ENCODE measurements around the gene ZNF549. TPM values are rescaled to one million over a fixed set of nuclear protein-coding genes. Genes with fewer than 3 reads are reported as not detected.

The ZNF549 gene
- total and polyA plus RNA-seq, 2 of the 13 experiments (the other 11 are each of a cell fraction or from before 2014, with no cell fraction given), result 2.8 to 6.4 TPM

DNA sequence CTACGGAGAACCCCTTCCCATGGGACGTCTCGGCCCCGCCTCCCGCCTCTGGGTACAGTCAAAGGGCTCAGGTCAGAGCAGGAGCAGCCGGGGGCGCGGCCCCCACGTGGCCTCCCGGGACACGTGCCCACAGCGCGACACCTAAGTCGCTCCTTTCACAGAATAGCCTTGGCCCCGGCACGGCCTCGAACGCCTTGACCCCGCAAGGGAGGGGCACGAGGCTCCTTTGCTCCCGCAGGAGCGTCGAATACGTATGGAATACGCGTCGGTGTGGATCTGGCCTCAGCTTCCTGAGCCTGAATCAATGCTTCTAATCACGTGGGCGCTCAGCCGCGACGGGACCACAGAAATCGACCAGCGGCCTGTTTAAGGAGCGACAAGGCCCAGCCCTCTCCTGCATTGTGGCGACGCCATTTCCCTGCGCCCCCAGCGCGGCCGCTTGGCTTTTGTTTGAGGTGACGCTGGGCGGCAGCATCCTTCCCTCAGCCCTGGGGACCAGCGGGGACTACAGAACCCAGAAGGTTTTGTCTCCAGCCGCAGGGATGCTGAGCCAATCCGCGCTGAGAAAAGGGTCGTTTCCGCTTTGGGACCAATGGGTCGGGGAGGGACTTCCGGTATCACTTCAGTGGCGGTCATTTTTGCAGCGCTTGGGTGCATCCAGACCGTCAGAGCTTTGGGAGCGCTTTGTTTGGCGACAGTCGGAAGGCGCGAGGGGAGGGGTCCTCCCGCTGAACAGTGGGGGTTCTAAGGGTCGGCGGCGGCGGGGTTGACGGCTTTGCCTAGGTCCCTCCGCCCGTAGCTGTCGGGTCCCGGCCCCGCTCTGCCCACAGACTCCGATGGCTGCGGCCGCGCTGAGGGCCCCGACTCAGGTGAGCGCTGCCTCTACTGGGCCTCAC lies 56.6 kb downstream of the ZNF549 start, which contains the start of gene ZIK1 (continued):
- TF ChIP-seq, protein P1, sequence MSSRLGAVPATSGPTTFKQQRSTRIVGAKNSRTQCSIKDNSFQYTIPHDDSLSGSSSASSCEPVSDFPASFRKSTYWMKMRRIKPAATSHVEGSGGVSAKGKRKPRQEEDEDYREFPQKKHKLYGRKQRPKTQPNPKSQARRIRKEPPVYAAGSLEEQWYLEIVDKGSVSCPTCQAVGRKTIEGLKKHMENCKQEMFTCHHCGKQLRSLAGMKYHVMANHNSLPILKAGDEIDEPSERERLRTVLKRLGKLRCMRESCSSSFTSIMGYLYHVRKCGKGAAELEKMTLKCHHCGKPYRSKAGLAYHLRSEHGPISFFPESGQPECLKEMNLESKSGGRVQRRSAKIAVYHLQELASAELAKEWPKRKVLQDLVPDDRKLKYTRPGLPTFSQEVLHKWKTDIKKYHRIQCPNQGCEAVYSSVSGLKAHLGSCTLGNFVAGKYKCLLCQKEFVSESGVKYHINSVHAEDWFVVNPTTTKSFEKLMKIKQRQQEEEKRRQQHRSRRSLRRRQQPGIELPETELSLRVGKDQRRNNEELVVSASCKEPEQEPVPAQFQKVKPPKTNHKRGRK (CRISPR knock-in tag; IDR thresholded peaks at IDR 0.05), result no peak
- TF ChIP-seq ZNF333 (CRISPR knock-in tag; IDR thresholded peaks at IDR 0.05; ENCODE audit: borderline replicate concordance) (no peak), ZNF124 (CRISPR knock-in tag; IDR thresholded peaks at IDR 0.05) (no peak), SRSF1 (optimal IDR thresholded peaks at IDR 0.05; ENCODE audit: low read depth, low read length) (peak; percentile 44), ZBTB7A (CRISPR knock-in tag; IDR thresholded peaks at IDR 0.05) (no peak), ZNF205 (CRISPR knock-in tag; IDR thresholded peaks at IDR 0.05) (no peak), KAT8 (CRISPR knock-in tag; IDR thresholded peaks at IDR 0.05) (peak; percentile 54; the same call in 1 of the 2 replicates), ZFP41 (CRISPR knock-in tag; IDR thresholded peaks at IDR 0.05; ENCODE audit: borderline replicate concordance) (no peak), MBD4 (IDR thresholded peaks at IDR 0.05; ENCODE audit: borderline replicate concordance, low read length) (no peak), DPF2 (CRISPR knock-in tag; IDR thresholded peaks at IDR 0.05; ENCODE audit: borderline replicate concordance, low read depth) (no peak), ZNF10 (CRISPR knock-in tag; IDR thresholded peaks at IDR 0.05; ENCODE audit: borderline replicate concordance, low read depth) (no peak), NR2F6 (IDR thresholded peaks at IDR 0.05) (no peak), NR2F6 (CRISPR knock-in tag; IDR thresholded peaks at IDR 0.05) (no peak), MAFK (conservative IDR thresholded peaks at IDR 0.05 in 1 of 2, IDR thresholded peaks at IDR 0.05 in 1 of 2; ENCODE audit: low read length in 2 of 2) (no peak), ZNF251 (CRISPR knock-in tag; IDR thresholded peaks at IDR 0.05) (no peak), ATRX (CRISPR knock-in tag; IDR thresholded peaks at IDR 0.05; ENCODE audit: borderline replicate concordance) (no peak), NR3C1 (CRISPR knock-in tag; IDR thresholded peaks at IDR 0.05) (no peak)
- TF ChIP-seq, protein P2, sequence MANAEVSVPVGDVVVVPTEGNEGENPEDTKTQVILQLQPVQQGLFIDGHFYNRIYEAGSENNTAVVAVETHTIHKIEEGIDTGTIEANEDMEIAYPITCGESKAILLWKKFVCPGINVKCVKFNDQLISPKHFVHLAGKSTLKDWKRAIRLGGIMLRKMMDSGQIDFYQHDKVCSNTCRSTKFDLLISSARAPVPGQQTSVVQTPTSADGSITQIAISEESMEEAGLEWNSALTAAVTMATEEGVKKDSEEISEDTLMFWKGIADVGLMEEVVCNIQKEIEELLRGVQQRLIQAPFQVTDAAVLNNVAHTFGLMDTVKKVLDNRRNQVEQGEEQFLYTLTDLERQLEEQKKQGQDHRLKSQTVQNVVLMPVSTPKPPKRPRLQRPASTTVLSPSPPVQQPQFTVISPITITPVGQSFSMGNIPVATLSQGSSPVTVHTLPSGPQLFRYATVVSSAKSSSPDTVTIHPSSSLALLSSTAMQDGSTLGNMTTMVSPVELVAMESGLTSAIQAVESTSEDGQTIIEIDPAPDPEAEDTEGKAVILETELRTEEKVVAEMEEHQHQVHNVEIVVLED (CRISPR knock-in tag; IDR thresholded peaks at IDR 0.05; ENCODE audit: borderline replicate concordance), result peak; percentile 54; the same call in 1 of the 2 replicates
- TF ChIP-seq, protein P3, sequence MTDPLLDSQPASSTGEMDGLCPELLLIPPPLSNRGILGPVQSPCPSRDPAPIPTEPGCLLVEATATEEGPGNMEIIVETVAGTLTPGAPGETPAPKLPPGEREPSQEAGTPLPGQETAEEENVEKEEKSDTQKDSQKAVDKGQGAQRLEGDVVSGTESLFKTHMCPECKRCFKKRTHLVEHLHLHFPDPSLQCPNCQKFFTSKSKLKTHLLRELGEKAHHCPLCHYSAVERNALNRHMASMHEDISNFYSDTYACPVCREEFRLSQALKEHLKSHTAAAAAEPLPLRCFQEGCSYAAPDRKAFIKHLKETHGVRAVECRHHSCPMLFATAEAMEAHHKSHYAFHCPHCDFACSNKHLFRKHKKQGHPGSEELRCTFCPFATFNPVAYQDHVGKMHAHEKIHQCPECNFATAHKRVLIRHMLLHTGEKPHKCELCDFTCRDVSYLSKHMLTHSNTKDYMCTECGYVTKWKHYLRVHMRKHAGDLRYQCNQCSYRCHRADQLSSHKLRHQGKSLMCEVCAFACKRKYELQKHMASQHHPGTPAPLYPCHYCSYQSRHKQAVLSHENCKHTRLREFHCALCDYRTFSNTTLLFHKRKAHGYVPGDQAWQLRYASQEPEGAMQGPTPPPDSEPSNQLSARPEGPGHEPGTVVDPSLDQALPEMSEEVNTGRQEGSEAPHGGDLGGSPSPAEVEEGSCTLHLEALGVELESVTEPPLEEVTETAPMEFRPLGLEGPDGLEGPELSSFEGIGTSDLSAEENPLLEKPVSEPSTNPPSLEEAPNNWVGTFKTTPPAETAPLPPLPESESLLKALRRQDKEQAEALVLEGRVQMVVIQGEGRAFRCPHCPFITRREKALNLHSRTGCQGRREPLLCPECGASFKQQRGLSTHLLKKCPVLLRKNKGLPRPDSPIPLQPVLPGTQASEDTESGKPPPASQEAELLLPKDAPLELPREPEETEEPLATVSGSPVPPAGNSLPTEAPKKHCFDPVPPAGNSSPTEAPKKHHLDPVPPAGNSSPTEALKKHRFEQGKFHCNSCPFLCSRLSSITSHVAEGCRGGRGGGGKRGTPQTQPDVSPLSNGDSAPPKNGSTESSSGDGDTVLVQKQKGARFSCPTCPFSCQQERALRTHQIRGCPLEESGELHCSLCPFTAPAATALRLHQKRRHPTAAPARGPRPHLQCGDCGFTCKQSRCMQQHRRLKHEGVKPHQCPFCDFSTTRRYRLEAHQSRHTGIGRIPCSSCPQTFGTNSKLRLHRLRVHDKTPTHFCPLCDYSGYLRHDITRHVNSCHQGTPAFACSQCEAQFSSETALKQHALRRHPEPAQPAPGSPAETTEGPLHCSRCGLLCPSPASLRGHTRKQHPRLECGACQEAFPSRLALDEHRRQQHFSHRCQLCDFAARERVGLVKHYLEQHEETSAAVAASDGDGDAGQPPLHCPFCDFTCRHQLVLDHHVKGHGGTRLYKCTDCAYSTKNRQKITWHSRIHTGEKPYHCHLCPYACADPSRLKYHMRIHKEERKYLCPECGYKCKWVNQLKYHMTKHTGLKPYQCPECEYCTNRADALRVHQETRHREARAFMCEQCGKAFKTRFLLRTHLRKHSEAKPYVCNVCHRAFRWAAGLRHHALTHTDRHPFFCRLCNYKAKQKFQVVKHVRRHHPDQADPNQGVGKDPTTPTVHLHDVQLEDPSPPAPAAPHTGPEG (CRISPR knock-in tag; IDR thresholded peaks at IDR 0.05), result no peak

All from HepG2 (cell line).